ENCODE results near the gene HAL. TPM values are rescaled to one million over a fixed set of nuclear protein-coding genes. Genes with fewer than 3 reads are reported as not detected.

The HAL gene
- not detected in 2 replicates for total RNA-seq

- peak; percentile 66 for DNase-seq (ENCODE audit: low read depth)
- TF ChIP-seq CTCF (IDR thresholded peaks at IDR 0.05; ENCODE audit: insufficient read depth, low read depth, low read length) = no peak
- no peak within 1 kb of the TSS for H3K4me3 ChIP-seq (ENCODE audit: low read depth, low read length)
Observed at GRCh38 chr12:95996034-95996658, at the start of gene HAL. TSS of gene HAL (minus strand) at chr12:95996344. CDS start at chr12:95995910, 434 bp downstream.

DNA sequence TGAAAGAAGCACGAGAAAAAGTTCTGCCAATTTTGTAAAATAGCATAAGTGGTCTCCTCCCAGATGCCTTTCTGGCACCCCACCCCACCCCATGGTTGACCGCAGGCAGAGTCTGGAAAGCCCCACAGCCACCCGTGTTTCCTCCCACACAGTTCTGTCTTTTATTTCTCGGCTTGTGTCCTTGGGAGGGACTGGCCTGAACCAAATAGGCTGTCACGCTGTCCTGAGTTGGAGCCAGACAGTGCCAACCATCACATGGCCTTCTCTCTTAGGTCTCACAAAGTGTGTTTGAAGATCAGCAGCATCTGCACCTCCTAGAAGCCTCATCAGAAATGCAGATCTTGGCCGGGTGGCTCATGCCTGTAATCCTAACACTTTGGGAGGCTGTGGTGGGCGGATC is 49.4 kb upstream of the HAL start:
- no peak for TF ChIP-seq CTCF (IDR thresholded peaks at IDR 0.05; ENCODE audit: insufficient read depth, low read depth, low read length)
- no peak for DNase-seq (ENCODE audit: low read depth)
- H3K4me3 ChIP-seq (ENCODE audit: low read depth, low read length) = no peak overlapping the region

GRCh38 chr12:96044943-96045290 is 48.8 kb upstream of the HAL start:
- DNase-seq (ENCODE audit: low read depth) = no peak
- H3K4me3 ChIP-seq (ENCODE audit: low read depth, low read length) = no peak overlapping the region
- TF ChIP-seq CTCF (IDR thresholded peaks at IDR 0.05; ENCODE audit: insufficient read depth, low read depth, low read length) = no peak

DNA sequence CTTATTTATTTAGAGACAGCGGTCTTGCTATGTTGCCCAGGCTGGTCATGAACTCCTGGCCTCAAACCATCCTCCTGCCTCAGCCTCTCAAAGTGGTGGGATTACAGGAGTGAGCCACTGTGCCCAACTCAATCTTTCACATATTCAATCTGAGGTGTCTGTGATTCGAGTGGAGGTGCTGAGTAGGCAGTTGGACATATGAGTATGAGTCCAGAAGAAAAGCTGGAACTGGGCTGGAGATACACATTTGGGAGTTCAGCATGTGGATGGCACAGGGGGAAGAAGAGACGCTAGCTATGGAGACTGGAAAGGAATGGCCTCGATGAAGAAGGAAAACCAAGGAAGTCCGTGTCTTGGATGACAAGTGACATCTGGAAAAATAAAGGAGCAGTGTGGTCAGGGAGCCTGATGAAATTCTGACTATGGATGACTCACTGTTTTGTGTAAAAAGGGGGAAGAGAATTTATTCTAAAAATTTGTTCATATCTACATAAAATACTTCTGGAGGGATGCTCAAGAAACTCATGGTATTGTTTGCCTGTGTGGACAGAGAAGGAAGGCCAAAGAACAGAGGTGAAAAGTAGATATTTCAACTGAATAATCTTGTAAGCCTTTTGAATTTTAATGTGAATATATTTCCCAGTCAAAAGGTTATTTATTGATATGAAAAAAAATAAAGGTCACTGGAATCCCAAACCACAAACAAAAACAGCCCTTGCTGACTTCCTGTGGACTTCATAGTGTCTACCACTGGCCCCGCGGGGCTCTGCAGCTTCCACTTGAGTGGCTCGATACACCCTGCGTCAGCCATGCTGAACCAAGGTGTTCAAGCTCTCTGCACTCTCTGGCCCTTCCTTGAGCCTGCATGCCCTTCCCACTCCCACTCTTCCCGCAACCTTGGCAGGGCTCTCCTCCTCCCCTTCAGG is 48.1 kb upstream of the HAL start:
- no peak overlapping the region for H3K4me3 ChIP-seq (ENCODE audit: low read depth, low read length)
- no peak for TF ChIP-seq CTCF (IDR thresholded peaks at IDR 0.05; ENCODE audit: insufficient read depth, low read depth, low read length)
- peak; percentile 77 for DNase-seq (ENCODE audit: low read depth)

DNA sequence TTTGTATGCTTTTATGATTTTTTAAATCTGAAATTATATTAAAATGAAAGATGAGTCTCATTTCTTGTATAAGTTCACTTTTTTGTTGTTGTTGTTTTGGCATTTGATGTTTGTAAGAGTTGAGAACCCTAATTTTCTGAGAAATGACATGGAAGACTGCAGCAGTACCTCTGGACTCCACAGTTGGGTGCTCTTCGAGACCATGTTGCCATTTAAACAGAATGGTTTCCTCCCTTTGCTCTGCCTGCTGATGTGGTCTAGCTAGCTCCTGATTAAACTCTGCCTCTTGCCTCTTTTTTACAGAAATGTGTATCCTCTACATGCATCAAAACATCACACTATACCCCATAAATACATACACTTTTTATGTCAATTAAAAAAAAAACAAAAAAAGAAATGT is 45.0 kb upstream of the HAL start:
- DNase-seq (ENCODE audit: low read depth) = no peak
- H3K4me3 ChIP-seq (ENCODE audit: low read depth, low read length) = no peak overlapping the region
- no peak for TF ChIP-seq CTCF (IDR thresholded peaks at IDR 0.05; ENCODE audit: insufficient read depth, low read depth, low read length)

DNA sequence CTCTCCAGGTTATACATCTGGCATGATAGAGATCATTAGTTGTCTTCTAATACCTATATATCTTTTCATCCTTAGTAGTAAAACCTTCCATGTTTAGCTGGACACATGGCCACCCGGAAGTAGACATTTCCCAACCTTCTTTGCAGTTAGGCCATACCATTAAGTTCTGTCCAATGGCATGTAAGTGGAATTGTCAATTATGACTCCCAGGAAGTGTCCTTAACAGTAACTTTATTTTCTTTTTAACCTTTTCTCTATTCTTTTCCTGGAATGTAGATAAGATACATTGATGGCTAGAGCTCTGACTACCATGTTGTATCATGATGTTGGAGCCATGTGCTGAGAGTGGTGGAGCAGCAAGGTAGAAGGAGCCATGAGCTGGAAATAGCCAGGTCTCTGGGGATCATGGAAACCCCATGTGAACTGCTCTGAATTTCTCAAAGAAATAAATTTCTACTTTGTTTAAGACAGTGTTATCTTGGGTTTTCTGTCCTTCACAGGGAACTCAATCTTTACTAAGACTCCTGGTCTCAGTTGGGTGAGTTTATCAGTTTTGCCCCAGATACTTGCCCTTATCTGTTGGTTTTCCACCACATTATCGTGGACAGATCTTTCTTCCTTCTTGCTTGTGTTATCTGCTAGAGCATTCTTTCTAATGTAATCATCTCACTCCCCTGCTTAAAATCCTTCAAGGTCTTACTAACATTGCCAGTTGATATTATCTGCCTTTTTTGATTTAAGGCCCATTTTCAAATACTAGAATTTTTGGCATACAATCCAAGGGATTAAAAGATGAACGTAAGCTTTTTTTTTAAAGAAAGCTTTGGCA is 44.4 kb upstream of the HAL start:
- TF ChIP-seq CTCF (IDR thresholded peaks at IDR 0.05; ENCODE audit: insufficient read depth, low read depth, low read length) = no peak
- H3K4me3 ChIP-seq (ENCODE audit: low read depth, low read length) = no peak overlapping the region
- DNase-seq (ENCODE audit: low read depth) = no peak
